ENCODE results near the gene CAV2.
"Not testable (repeated sequence)": the region's sequence is repeated elsewhere in the genome, so short reads cannot be mapped to it uniquely, and the experiment has no call there.

CAV2 gene

GRCh38 chr7:116483271-116483942 lies 16.1 kb upstream of the CAV2 start:
- no peak overlapping the region for H3K27ac ChIP-seq (ENCODE audit: low read depth, low read length)
- no peak overlapping the region for H3K4me2 ChIP-seq (ENCODE audit: low read depth, low read length, poor library complexity, severe bottlenecking)
- no peaks in the 10 kb centered on the region for H4K20me1 ChIP-seq (ENCODE audit: low read depth, low read length)
- no peaks in the 10 kb centered on the region for H3K27me3 ChIP-seq (ENCODE audit: low read length)
- H3F3A ChIP-seq (ENCODE audit: insufficient read depth), result no peaks in the 10 kb centered on the region
- no peaks in the 10 kb centered on the region for H3K79me2 ChIP-seq (ENCODE audit: insufficient read depth, low read length)
- H3K9me3 ChIP-seq (ENCODE audit: insufficient read depth, low read length), result no peaks in the 10 kb centered on the region
- H2AFZ ChIP-seq (ENCODE audit: low read depth, low read length, severe bottlenecking), result no peak overlapping the region
- no peaks in the 10 kb centered on the region for H3K36me3 ChIP-seq (ENCODE audit: low read length)
- no peak overlapping the region for H3K9ac ChIP-seq (ENCODE audit: low read length)
- H3K9me2 ChIP-seq (replicated peaks; ENCODE audit: insufficient read depth, low read length), result no peaks in the 10 kb centered on the region
- no peak overlapping the region for H3K4me3 ChIP-seq (ENCODE audit: insufficient read depth, low read length, poor library complexity, severe bottlenecking)
- no peak for TF ChIP-seq EZH2phosphoT487 (conservative IDR thresholded peaks at IDR 0.05; ENCODE audit: low read length)
- TF ChIP-seq CTCF (IDR thresholded peaks at IDR 0.05; ENCODE audit: insufficient read depth, low read length, poor library complexity, severe bottlenecking), result no peak

GRCh38 chr7:116484389-116484788 lies 15.1 kb upstream of the CAV2 start:
- H3K36me3 ChIP-seq (ENCODE audit: low read length); H3K9ac ChIP-seq (ENCODE audit: low read length); H3K27me3 ChIP-seq (ENCODE audit: low read length); H2AFZ ChIP-seq (ENCODE audit: low read depth, low read length, severe bottlenecking); H3F3A ChIP-seq (ENCODE audit: insufficient read depth); H3K9me2 ChIP-seq (replicated peaks; ENCODE audit: insufficient read depth, low read length); H3K9me3 ChIP-seq (ENCODE audit: insufficient read depth, low read length); H3K79me2 ChIP-seq (ENCODE audit: insufficient read depth, low read length); H3K4me3 ChIP-seq (ENCODE audit: insufficient read depth, low read length, poor library complexity, severe bottlenecking); H4K20me1 ChIP-seq (ENCODE audit: low read depth, low read length); H3K27ac ChIP-seq (ENCODE audit: low read depth, low read length); H3K4me2 ChIP-seq (ENCODE audit: low read depth, low read length, poor library complexity, severe bottlenecking): not testable (repeated sequence)

GRCh38 chr7:116487907-116488521 lies 11.5 kb upstream of the CAV2 start:
- no peaks in the 10 kb centered on the region for H3K9me3 ChIP-seq (ENCODE audit: insufficient read depth, low read length)
- TF ChIP-seq EZH2phosphoT487 (conservative IDR thresholded peaks at IDR 0.05; ENCODE audit: low read length), result no peak
- TF ChIP-seq CTCF (IDR thresholded peaks at IDR 0.05; ENCODE audit: insufficient read depth, low read length, poor library complexity, severe bottlenecking), result no peak
- no peak overlapping the region for H3K9ac ChIP-seq (ENCODE audit: low read length)
- no peaks in the 10 kb centered on the region for H3K27me3 ChIP-seq (ENCODE audit: low read length)
- no peak overlapping the region for H3K4me3 ChIP-seq (ENCODE audit: insufficient read depth, low read length, poor library complexity, severe bottlenecking)
- H3K9me2 ChIP-seq (replicated peaks; ENCODE audit: insufficient read depth, low read length), result no peaks in the 10 kb centered on the region
- no peaks in the 10 kb centered on the region for H3K36me3 ChIP-seq (ENCODE audit: low read length)
- no peak overlapping the region for H3K4me2 ChIP-seq (ENCODE audit: low read depth, low read length, poor library complexity, severe bottlenecking)
- no peak overlapping the region for H2AFZ ChIP-seq (ENCODE audit: low read depth, low read length, severe bottlenecking)
- no peak overlapping the region for H3K27ac ChIP-seq (ENCODE audit: low read depth, low read length)
- no peaks in the 10 kb centered on the region for H3K79me2 ChIP-seq (ENCODE audit: insufficient read depth, low read length)
- H4K20me1 ChIP-seq (ENCODE audit: low read depth, low read length), result no peaks in the 10 kb centered on the region
- H3F3A ChIP-seq (ENCODE audit: insufficient read depth), result no peaks in the 10 kb centered on the region

- no peak overlapping the region for H3K4me3 ChIP-seq (ENCODE audit: insufficient read depth, low read length, poor library complexity, severe bottlenecking)
- H3K36me3 ChIP-seq (ENCODE audit: low read length), result no peaks in the 10 kb centered on the region
- no peak overlapping the region for H3K27ac ChIP-seq (ENCODE audit: low read depth, low read length)
- H3K27me3 ChIP-seq (ENCODE audit: low read length), result no peaks in the 10 kb centered on the region; the same call in 1 of the 2 replicates
- H3K9me3 ChIP-seq (ENCODE audit: insufficient read depth, low read length), result no peaks in the 10 kb centered on the region
- no peaks in the 10 kb centered on the region for H3K79me2 ChIP-seq (ENCODE audit: insufficient read depth, low read length)
- TF ChIP-seq CTCF (IDR thresholded peaks at IDR 0.05; ENCODE audit: insufficient read depth, low read length, poor library complexity, severe bottlenecking) (no peak), EZH2phosphoT487 (conservative IDR thresholded peaks at IDR 0.05; ENCODE audit: low read length) (no peak)
- H2AFZ ChIP-seq (ENCODE audit: low read depth, low read length, severe bottlenecking), result no peak overlapping the region
- no peak overlapping the region for H3K4me2 ChIP-seq (ENCODE audit: low read depth, low read length, poor library complexity, severe bottlenecking)
- H3F3A ChIP-seq (ENCODE audit: insufficient read depth), result no peaks in the 10 kb centered on the region
- H3K9me2 ChIP-seq (replicated peaks; ENCODE audit: insufficient read depth, low read length), result no peaks in the 10 kb centered on the region
- no peaks in the 10 kb centered on the region for H4K20me1 ChIP-seq (ENCODE audit: low read depth, low read length)
- H3K9ac ChIP-seq (ENCODE audit: low read length), result no peak overlapping the region
Observed at GRCh38 chr7:116490351-116490750, 9.2 kb upstream of the CAV2 start.

Measured in SU-DHL-6 (cell line).